Liver (tissue), 3 donors: ENCODE measurements around the gene DCXR.

Experiments used
- TF ChIP-seq, protein P1 (sequence below): IDR thresholded peaks from 2 replicates; pipeline ENCODE4 v1.6.1; 2016; ENCODE audit warnings: antibody characterized with exemption
- TF ChIP-seq, protein P2 (sequence below): fragments of 150-350 bp; IDR thresholded peaks from 2 replicates; pipeline ENCODE4 v1.5.1; 2017; ENCODE audit warnings: improper control_type of control experiment, low read depth, low read length; ENCODE audit not compliant: missing input control
- TF ChIP-seq, protein P3 (sequence below): IDR thresholded peaks from 2 replicates; pipeline ENCODE4 v1.6.1; 2016; ENCODE audit warnings: antibody characterized with exemption
- donor health status: healthy.
- donor health status: healthy.

DNA sequence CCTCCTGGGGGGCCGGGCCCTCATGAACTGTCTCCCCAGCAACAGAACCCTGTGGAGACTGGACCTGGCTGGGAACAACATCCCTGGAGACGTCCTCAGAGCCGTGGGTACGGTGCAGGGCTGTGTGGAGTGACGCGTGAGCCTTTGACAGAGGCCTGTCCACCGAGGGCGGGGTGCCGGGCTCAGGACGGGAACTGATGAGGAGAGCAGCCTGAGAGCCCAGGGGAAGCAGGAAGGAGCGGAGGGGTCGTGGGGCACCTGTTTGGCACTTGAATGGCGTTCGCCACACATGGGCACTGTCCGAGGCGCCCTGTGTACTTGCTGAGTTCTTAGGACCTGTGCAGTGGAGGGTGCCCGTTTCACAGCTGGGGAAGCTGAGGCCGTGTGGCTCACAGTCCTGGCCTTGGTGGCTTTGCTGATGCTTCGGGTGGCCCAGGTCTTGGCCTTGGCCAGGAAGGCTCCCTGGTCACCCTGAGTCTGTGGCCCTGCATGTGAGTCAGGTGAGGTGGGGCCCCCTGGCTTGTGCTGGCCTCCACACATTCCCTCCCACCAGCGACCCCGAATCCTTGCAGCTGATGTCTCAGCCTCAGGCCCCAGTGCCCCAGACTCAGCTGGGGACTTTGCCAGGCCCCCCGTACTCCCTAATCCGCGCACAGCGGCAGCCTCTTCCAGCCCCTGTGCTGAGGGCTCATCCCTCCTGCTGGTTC, 11.9 kb downstream of the DCXR start:
- TF ChIP-seq, protein P1, sequence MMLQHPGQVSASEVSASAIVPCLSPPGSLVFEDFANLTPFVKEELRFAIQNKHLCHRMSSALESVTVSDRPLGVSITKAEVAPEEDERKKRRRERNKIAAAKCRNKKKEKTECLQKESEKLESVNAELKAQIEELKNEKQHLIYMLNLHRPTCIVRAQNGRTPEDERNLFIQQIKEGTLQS: no peak
- TF ChIP-seq, protein P2, sequence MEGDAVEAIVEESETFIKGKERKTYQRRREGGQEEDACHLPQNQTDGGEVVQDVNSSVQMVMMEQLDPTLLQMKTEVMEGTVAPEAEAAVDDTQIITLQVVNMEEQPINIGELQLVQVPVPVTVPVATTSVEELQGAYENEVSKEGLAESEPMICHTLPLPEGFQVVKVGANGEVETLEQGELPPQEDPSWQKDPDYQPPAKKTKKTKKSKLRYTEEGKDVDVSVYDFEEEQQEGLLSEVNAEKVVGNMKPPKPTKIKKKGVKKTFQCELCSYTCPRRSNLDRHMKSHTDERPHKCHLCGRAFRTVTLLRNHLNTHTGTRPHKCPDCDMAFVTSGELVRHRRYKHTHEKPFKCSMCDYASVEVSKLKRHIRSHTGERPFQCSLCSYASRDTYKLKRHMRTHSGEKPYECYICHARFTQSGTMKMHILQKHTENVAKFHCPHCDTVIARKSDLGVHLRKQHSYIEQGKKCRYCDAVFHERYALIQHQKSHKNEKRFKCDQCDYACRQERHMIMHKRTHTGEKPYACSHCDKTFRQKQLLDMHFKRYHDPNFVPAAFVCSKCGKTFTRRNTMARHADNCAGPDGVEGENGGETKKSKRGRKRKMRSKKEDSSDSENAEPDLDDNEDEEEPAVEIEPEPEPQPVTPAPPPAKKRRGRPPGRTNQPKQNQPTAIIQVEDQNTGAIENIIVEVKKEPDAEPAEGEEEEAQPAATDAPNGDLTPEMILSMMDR: no peak
- TF ChIP-seq, protein P3, sequence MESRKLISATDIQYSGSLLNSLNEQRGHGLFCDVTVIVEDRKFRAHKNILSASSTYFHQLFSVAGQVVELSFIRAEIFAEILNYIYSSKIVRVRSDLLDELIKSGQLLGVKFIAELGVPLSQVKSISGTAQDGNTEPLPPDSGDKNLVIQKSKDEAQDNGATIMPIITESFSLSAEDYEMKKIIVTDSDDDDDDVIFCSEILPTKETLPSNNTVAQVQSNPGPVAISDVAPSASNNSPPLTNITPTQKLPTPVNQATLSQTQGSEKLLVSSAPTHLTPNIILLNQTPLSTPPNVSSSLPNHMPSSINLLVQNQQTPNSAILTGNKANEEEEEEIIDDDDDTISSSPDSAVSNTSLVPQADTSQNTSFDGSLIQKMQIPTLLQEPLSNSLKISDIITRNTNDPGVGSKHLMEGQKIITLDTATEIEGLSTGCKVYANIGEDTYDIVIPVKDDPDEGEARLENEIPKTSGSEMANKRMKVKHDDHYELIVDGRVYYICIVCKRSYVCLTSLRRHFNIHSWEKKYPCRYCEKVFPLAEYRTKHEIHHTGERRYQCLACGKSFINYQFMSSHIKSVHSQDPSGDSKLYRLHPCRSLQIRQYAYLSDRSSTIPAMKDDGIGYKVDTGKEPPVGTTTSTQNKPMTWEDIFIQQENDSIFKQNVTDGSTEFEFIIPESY: no peak
